H1 (cell line): ENCODE results near the gene MCEE. TPM values are rescaled to one million over a fixed set of nuclear protein-coding genes. Genes with fewer than 3 reads are reported as not detected.

Experiments used
- CTCF ChIA-PET: fragments of 300-600 bp; sonication (Branson Sonifier 250); formaldehyde crosslinking; loops from one replicate; lab custom pipeline; 2021; ENCODE audit not compliant: partially characterized antibody; lab: Charles Lee
- POLR2A ChIA-PET: fragments of 300-600 bp; sonication (Branson Sonifier 250); formaldehyde crosslinking; loops from one replicate; lab custom pipeline; 2021; ENCODE audit warnings: inconsistent platforms; ENCODE audit not compliant: partially characterized antibody; lab: Charles Lee
- DNase-seq, 2 experiments: peaks; one replicate each; pipeline versions ENCODE4 v3.0.0 to v3.0.0-alpha.2; 2010 to 2022; ENCODE audit warnings: low spot score in 2 of 2, low read depth in 1 of 2, mixed read lengths in 1 of 2
- FAIRE-seq: peaks from 2 replicates; lab custom pipeline; 2011; peaks lifted over from hg19 to GRCh38; lab: Jason Lieb, UNC
- H2AFZ ChIP-seq: 2 replicates; pipeline ENCODE4 v1.8.1; 2012; ENCODE audit warnings: low read length, inconsistent platforms
- H2AK5ac ChIP-seq: 2 replicates; pipeline ENCODE4 v1.6.1; 2013; ENCODE audit warnings: low read depth, low read length
- H2BK120ac ChIP-seq: replicated peaks from 2 replicates; pipeline ENCODE3; 2013; ENCODE audit warnings: low read depth, low read length, inconsistent platforms
- H2BK12ac ChIP-seq: 2 replicates; pipeline ENCODE4 v1.6.1; 2013; ENCODE audit warnings: low read depth, low read length
- H2BK15ac ChIP-seq: 2 replicates; pipeline ENCODE4 v1.6.1; 2013; ENCODE audit warnings: low read length
- H2BK20ac ChIP-seq: 2 replicates; pipeline ENCODE4 v1.6.1; 2013; ENCODE audit warnings: low read length
- H2BK5ac ChIP-seq: 2 replicates; pipeline ENCODE4 v1.6.1; 2013; ENCODE audit warnings: low read depth, low read length
- H3K14ac ChIP-seq: 2 replicates; pipeline ENCODE4 v1.6.1; 2013; ENCODE audit warnings: inconsistent platforms; ENCODE audit not compliant: insufficient read length
- H3K18ac ChIP-seq: 2 replicates; pipeline ENCODE4 v1.6.1; 2013; ENCODE audit warnings: low read length; ENCODE audit errors: extremely low read depth
- H3K23ac ChIP-seq: 2 replicates; pipeline ENCODE4 v1.6.1; 2013; ENCODE audit warnings: inconsistent platforms; ENCODE audit not compliant: insufficient read length
- H3K23me2 ChIP-seq: 2 replicates; pipeline ENCODE4 v1.6.1; 2013; ENCODE audit warnings: low read depth, low read length
- H3K27ac ChIP-seq: 2 replicates; pipeline ENCODE4 v1.6.1; 2011; ENCODE audit warnings: low read depth, low read length, inconsistent platforms
- H3K27me3 ChIP-seq, 4 experiments: replicated peaks in 1 of 4; 1 replicate in 1 of 4; 2 replicates in 3 of 4; pipeline versions ENCODE4 v1.6.1 to v1.8.1; 2011 to 2013; ENCODE audit warnings: low read length in 3 of 4, mild to moderate bottlenecking in 3 of 4, inconsistent platforms in 2 of 4, mixed read lengths in 2 of 4, moderate library complexity in 1 of 4; ENCODE audit not compliant: control insufficient read depth in 3 of 4, insufficient read depth in 3 of 4; ENCODE audit errors: extremely low read depth in 1 of 4
- H3K36me3 ChIP-seq, 4 experiments: 2 replicates each; pipeline versions ENCODE4 v1.6.1 to v1.8.1; 2011 to 2013; ENCODE audit warnings: mild to moderate bottlenecking in 4 of 4, low read length in 3 of 4, moderate library complexity in 2 of 4, control low read depth in 1 of 4, inconsistent platforms in 1 of 4; ENCODE audit not compliant: insufficient read depth in 4 of 4, control insufficient read depth in 2 of 4
- H3K4ac ChIP-seq: replicated peaks from 2 replicates; pipeline ENCODE3; 2013; ENCODE audit warnings: low read length, low read depth, mixed read lengths, inconsistent platforms; ENCODE audit not compliant: insufficient read length
- H3K4me1 ChIP-seq, 4 experiments: replicated peaks in 1 of 4; 1 replicate in 1 of 4; 2 replicates in 3 of 4; pipeline versions ENCODE4 v1.6.1 to v1.8.1; 2011 to 2013; ENCODE audit warnings: low read length in 3 of 4, inconsistent platforms in 2 of 4, mixed read lengths in 1 of 4; ENCODE audit not compliant: insufficient read depth in 4 of 4, control insufficient read depth in 3 of 4
- H3K4me2 ChIP-seq, 2 experiments: 2 replicates each; pipeline versions ENCODE4 v1.6.1 to v1.8.1; 2011 to 2013; ENCODE audit warnings: low read depth in 2 of 2, low read length in 2 of 2, control low read depth in 1 of 2, inconsistent platforms in 1 of 2, mild to moderate bottlenecking in 1 of 2; ENCODE audit not compliant: insufficient read depth in 1 of 2
- H3K4me3 ChIP-seq, 4 experiments: fragments of 200-600, 300-600 bp in 1 of 4; sonication (generic), shearing (Covaris generic), sonication (Bioruptor Twin) in 1 of 4; 2 replicates each; pipeline versions ENCODE4 v1.5.1 to v1.8.1; 2011 to 2016; ENCODE audit warnings: low read length in 4 of 4, low read depth in 3 of 4, control low read depth in 2 of 4, inconsistent platforms in 2 of 4, mild to moderate bottlenecking in 2 of 4, mixed read lengths in 1 of 4, moderate library complexity in 1 of 4; ENCODE audit not compliant: insufficient read depth in 2 of 4; ENCODE audit errors: extremely low read depth in 1 of 4
- H3K56ac ChIP-seq: replicated peaks from 2 replicates; pipeline ENCODE3; 2013; ENCODE audit warnings: low read depth, mild to moderate bottlenecking, mixed read lengths, low read length, inconsistent platforms; ENCODE audit not compliant: insufficient read length
- H3K79me1 ChIP-seq: 2 replicates; pipeline ENCODE4 v1.6.1; 2013; ENCODE audit warnings: low read depth, low read length, control low read depth
- H3K79me2 ChIP-seq, 2 experiments: 2 replicates each; pipeline versions ENCODE4 v1.6.1 to v1.8.1; 2012 to 2013; ENCODE audit warnings: low read length in 2 of 2, mild to moderate bottlenecking in 2 of 2, inconsistent platforms in 1 of 2; ENCODE audit not compliant: insufficient read depth in 2 of 2, control insufficient read depth in 1 of 2
- H3K9ac ChIP-seq, 4 experiments: replicated peaks in 1 of 4; 1 replicate in 1 of 4; 2 replicates in 3 of 4; pipeline versions ENCODE4 v1.6.1 to v1.8.1; 2011 to 2013; ENCODE audit warnings: low read depth in 3 of 4, low read length in 3 of 4, control low read depth in 2 of 4, mild to moderate bottlenecking in 2 of 4, moderate library complexity in 2 of 4, inconsistent platforms in 1 of 4; ENCODE audit errors: extremely low read depth in 1 of 4
- H3K9me3 ChIP-seq, 2 experiments: 2 replicates each; pipeline versions ENCODE4 v1.6.1 to v1.8.1; 2012 to 2013; ENCODE audit warnings: mild to moderate bottlenecking in 2 of 2, moderate library complexity in 2 of 2, control low read depth in 1 of 2, inconsistent platforms in 1 of 2, low read depth in 1 of 2, low read length in 1 of 2, mixed read lengths in 1 of 2; ENCODE audit not compliant: insufficient read depth in 2 of 2
- H4K20me1 ChIP-seq, 2 experiments: replicated peaks in 1 of 2; 2 replicates each; pipeline versions ENCODE3 to v1.8.1; 2011 to 2013; ENCODE audit warnings: inconsistent platforms in 2 of 2, low read length in 2 of 2, mild to moderate bottlenecking in 1 of 2; ENCODE audit not compliant: insufficient read depth in 2 of 2, control insufficient read depth in 1 of 2
- H4K5ac ChIP-seq: 2 replicates; pipeline ENCODE4 v1.6.1; 2013; ENCODE audit warnings: low read length, low read depth, mixed read lengths, inconsistent platforms; ENCODE audit not compliant: insufficient read length
- H4K8ac ChIP-seq: 2 replicates; pipeline ENCODE4 v1.8.0; 2013; ENCODE audit warnings: mild to moderate bottlenecking, moderate library complexity, low read length, inconsistent platforms; ENCODE audit not compliant: insufficient read depth; ENCODE audit errors: extremely low read depth
- H4K91ac ChIP-seq: replicated peaks from 2 replicates; pipeline ENCODE3; 2013; ENCODE audit warnings: low read length, mixed read lengths, inconsistent platforms; ENCODE audit not compliant: insufficient read length
- CBX8 ChIP-seq: fragments of 300-800, 300-1000 bp; sonication (generic); IDR thresholded peaks from 2 replicates; pipeline ENCODE4 v1.7.1; 2016; ENCODE audit warnings: low read depth, low read length, borderline replicate concordance
- CHD2 ChIP-seq: IDR thresholded peaks from 2 replicates; pipeline ENCODE4 v1.6.1; 2012; ENCODE audit warnings: low read length, improper control_type of control experiment
- HDAC2 ChIP-seq, 2 experiments: fragments of 300-600 bp in 1 of 2; sonication (generic) in 1 of 2; IDR thresholded peaks; 2 replicates each; pipeline ENCODE4 v1.6.1; 2011 to 2012; ENCODE audit warnings: low read depth in 2 of 2, low read length in 2 of 2, mild to moderate bottlenecking in 2 of 2, moderate library complexity in 2 of 2, borderline replicate concordance in 1 of 2, inconsistent platforms in 1 of 2
- KDM4A ChIP-seq: IDR thresholded peaks from one replicate; pipeline ENCODE4 v1.7.1; 2012; ENCODE audit warnings: low read depth, mild to moderate bottlenecking, moderate library complexity, low read length, inconsistent platforms; ENCODE audit not compliant: severe bottlenecking
- KDM5A ChIP-seq: fragments of 200-600 bp; IDR thresholded peaks from 2 replicates; pipeline ENCODE4 v1.7.1; 2012; ENCODE audit warnings: mild to moderate bottlenecking, low read length, inconsistent platforms, mixed read lengths
- POLR2AphosphoS5 ChIP-seq: IDR thresholded peaks from 2 replicates; pipeline ENCODE4 v1.6.1; 2011; ENCODE audit warnings: low read depth, low read length
- RFX5 ChIP-seq: IDR thresholded peaks from 2 replicates; pipeline ENCODE4 v1.6.1; 2011; ENCODE audit warnings: low read depth, low read length, improper control_type of control experiment, borderline replicate concordance
- SIX5 ChIP-seq: IDR thresholded peaks from 2 replicates; pipeline ENCODE4 v1.6.1; 2011; ENCODE audit warnings: mild to moderate bottlenecking, low read depth, low read length
- SRF ChIP-seq: IDR thresholded peaks from 2 replicates; pipeline ENCODE4 v1.6.1; 2011; ENCODE audit warnings: mild to moderate bottlenecking, low read depth, low read length, moderate library complexity
- SUZ12 ChIP-seq: fragments of 200-600 bp; sonication (generic); IDR thresholded peaks from 2 replicates; pipeline ENCODE4 v1.6.1; 2012; ENCODE audit warnings: mild to moderate bottlenecking, inconsistent platforms, low read length, moderate library complexity, mixed read lengths
- TEAD4 ChIP-seq: IDR thresholded peaks from 2 replicates; pipeline ENCODE4 v1.6.1; 2012; ENCODE audit warnings: low read depth, low read length, inconsistent platforms, mixed read lengths
- YY1 ChIP-seq: IDR thresholded peaks from 2 replicates; pipeline ENCODE4 v1.6.1; 2011; ENCODE audit warnings: low read depth, mild to moderate bottlenecking, low read length
- WGBS, 2 experiments: shearing (Covaris generic) in 1 of 2; methylation state at CpG; one replicate each; pipeline versions ENCODE4 v1.1.6 to v1.1.7; 2013 to 2015; ENCODE audit warnings: low lambda C conversion rate in 2 of 2, mixed read lengths in 2 of 2, inconsistent platforms in 1 of 2, low coverage in 1 of 2, missing lambda C conversion rate in 1 of 2; ENCODE audit not compliant: insufficient replicate concordance in 2 of 2, insufficient coverage in 1 of 2, insufficient read length in 1 of 2; ENCODE audit errors: extremely low coverage in 1 of 2, missing lambda C conversion rate in 1 of 2; 5-methylcytosine and 5-hydroxymethylcytosine counted together
- polyA plus RNA-seq, 7 experiments: library from polyadenylated mRNA; depleted of rRNA in 3 of 7; stranded (reverse) in 5 of 7; unstranded in 2 of 7; fragments of >200 nt in 5 of 7; fragments of 200-250 nt in 2 of 7; gene quantifications; 1 replicate in 5 of 7; 2 replicates in 1 of 7; 4 replicates in 1 of 7; pipeline versions ENCODE4 v1.2.1 to v1.2.3, GENCODE V29; 2011 to 2013; ENCODE audit warnings: missing spikeins in 2 of 7, mixed read lengths in 2 of 7
- total RNA-seq: library from RNA; stranded (reverse); fragmentation: NEBNext Ultra II Directional; extraction: Animal tissue kit (Norgen Biotek cat#: 25700); gene quantifications from 2 replicates; pipeline ENCODE4 v1.2.1, GENCODE V29; 2021
- TF ChIP-seq, protein P1 (sequence below): IDR thresholded peaks from 2 replicates; pipeline ENCODE4 v1.6.1; 2012; ENCODE audit warnings: inconsistent platforms

MCEE gene
- total and polyA plus RNA-seq, 2 of the 8 experiments (the other 6 are each of a cell fraction or from before 2014, with no cell fraction given) = 7.3 to 14.1 TPM

DNA sequence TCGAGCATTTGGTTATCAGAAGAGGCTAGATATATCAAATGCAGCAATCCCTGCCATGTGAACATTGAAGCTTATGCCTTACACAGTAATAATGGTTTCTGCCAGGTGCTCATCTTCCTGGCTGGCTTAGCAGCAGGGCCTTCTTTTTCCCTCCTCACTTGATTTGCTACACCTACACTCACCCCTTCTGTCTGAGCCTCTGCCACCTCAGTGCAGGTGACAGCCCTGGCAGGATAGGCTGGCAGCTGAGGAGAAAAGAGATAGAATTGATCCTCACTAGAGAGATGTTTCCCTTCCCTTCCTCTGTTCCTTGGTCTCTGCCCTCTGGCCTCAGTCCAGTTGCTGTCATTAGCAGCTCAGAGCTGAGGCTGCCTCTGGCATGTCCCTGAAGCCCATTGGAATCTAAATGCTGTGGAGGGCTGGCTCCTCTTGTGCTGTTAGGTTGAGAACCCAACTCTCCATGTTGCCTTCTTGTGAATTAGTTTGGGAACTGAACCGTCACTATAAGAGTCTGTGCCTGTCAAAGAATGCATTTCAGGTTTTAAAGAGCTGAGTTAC, 18.6 kb upstream of the MCEE start:
- H2AK5ac ChIP-seq = no peak overlapping the region
- H3K56ac ChIP-seq = no peak overlapping the region
- no peak overlapping the region for H4K8ac ChIP-seq
- peaks cover 25 to 60% (median 47%) of the 10 kb centered on the region in 4 experiments for H3K36me3 ChIP-seq
- H3K14ac ChIP-seq = no peak overlapping the region
- TF ChIP-seq TEAD4 = no peak
- no peak for TF ChIP-seq CHD2
- no peak for TF ChIP-seq SRF
- no peak for TF ChIP-seq SUZ12
- TF ChIP-seq RFX5 = no peak
- no peak for TF ChIP-seq YY1
- TF ChIP-seq KDM4A = no peak
- TF ChIP-seq POLR2AphosphoS5 = no peak
- no peak for TF ChIP-seq SIX5
- TF ChIP-seq CBX8 = no peak
- TF ChIP-seq, protein P1, sequence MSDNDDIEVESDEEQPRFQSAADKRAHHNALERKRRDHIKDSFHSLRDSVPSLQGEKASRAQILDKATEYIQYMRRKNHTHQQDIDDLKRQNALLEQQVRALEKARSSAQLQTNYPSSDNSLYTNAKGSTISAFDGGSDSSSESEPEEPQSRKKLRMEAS = no peak
- TF ChIP-seq KDM5A = no peak
- TF ChIP-seq HDAC2 (IDR thresholded peaks at IDR 0.05; ENCODE audit: borderline replicate concordance in 1 of 2, low read depth in 2 of 2, low read length in 2 of 2) = no peak
- no peak overlapping the region for H3K4me3 ChIP-seq
- no peaks in the 10 kb centered on the region for H3K79me2 ChIP-seq
- H3K18ac ChIP-seq = no peak overlapping the region
- DNase-seq = no peak
- POLR2A ChIA-PET = no interaction called here
- no peaks in the 10 kb centered on the region for H3K4me1 ChIP-seq
- H3K27ac ChIP-seq = no peak overlapping the region
- 76% methylated on average over 2 of the region's 2 CpGs; no CpG with 5 or more reads in 1 of the 2 experiments for WGBS, 2 experiments
- CTCF ChIA-PET = interaction anchor here (0.5 to 4.6 kb wide), 5 partner anchors 12 to 164 kb away, joined by 3 to 14 read pairs (median 3); no protein-coding TSS in a partner anchor
- H3K4ac ChIP-seq = no peak overlapping the region
- no peak overlapping the region for H3K9ac ChIP-seq
- no peak for FAIRE-seq
- no peak overlapping the region for H2BK20ac ChIP-seq
- H3K23ac ChIP-seq = no peak overlapping the region
- no peak overlapping the region for H4K5ac ChIP-seq
- H3K4me2 ChIP-seq = no peak overlapping the region
- H3K79me1 ChIP-seq = no peaks in the 10 kb centered on the region
- H4K20me1 ChIP-seq = peaks cover 2 to 6% of the 10 kb centered on the region in 2 experiments
- H2BK15ac ChIP-seq = no peak overlapping the region
- H3K23me2 ChIP-seq = no peaks in the 10 kb centered on the region
- no peak overlapping the region for H4K91ac ChIP-seq
- H2BK12ac ChIP-seq = no peak overlapping the region
- no peaks in the 10 kb centered on the region for H3K9me3 ChIP-seq
- no peak overlapping the region for H2BK120ac ChIP-seq
- no peak overlapping the region for H2BK5ac ChIP-seq
- no peak overlapping the region for H2AFZ ChIP-seq
- no peaks in the 10 kb centered on the region for H3K27me3 ChIP-seq
